Activated CD4-positive, alpha-beta memory T cell treated with anti-CD3 and anti-CD28 coated beads, Interleukin-2, amount 10 ng/mL, durations not matched to agents 7 days and 5 days (primary cell): ENCODE results near the gene ATPAF1. TPM values are rescaled to one million over a fixed set of nuclear protein-coding genes. Genes with fewer than 3 reads are reported as not detected.

Experiments
- CTCF ChIA-PET: fragments of 350-600 bp; sonication (Branson Sonifier 250); formaldehyde crosslinking; loops from one replicate; lab custom pipeline; 2021; ENCODE audit warnings: antibody characterized with exemption, inconsistent platforms; lab: Charles Lee
- POLR2A ChIA-PET: fragments of 350-600 bp; sonication (Branson Sonifier 250); formaldehyde crosslinking; loops from one replicate; lab custom pipeline; 2021; ENCODE audit warnings: antibody characterized with exemption; lab: Charles Lee
- DNase-seq: peaks from one replicate; pipeline ENCODE4 v3.0.0-alpha.2; 2020
- H3K27ac Mint-ChIP-seq: one replicate; pipeline ENCODE4 v1.8.0; 2021; ENCODE audit warnings: mild to moderate bottlenecking, mixed read lengths
- H3K27me3 Mint-ChIP-seq: one replicate; pipeline ENCODE4 v1.8.0; 2021; ENCODE audit warnings: mixed read lengths
- H3K36me3 Mint-ChIP-seq: one replicate; pipeline ENCODE4 v1.8.0; 2021; ENCODE audit warnings: low read depth, mixed read lengths
- H3K4me1 Mint-ChIP-seq: one replicate; pipeline ENCODE4 v1.8.0; 2021; ENCODE audit warnings: mixed read lengths
- H3K4me3 Mint-ChIP-seq: one replicate; pipeline ENCODE4 v1.8.0; 2021; ENCODE audit warnings: mild to moderate bottlenecking, mixed read lengths
- H3K9me3 Mint-ChIP-seq: one replicate; pipeline ENCODE4 v1.8.0; 2021; ENCODE audit warnings: mixed read lengths
- total RNA-seq, 2 experiments: library from RNA; stranded (reverse); gene quantifications; one replicate each; pipeline ENCODE4 v1.2.3, GENCODE V29; 2021

Gene ATPAF1
- total RNA-seq, 2 experiments from 2014 or later = 51.1 to 51.2 TPM

- Mint-ChIP-seq H3K36me3 (peaks cover 89% of the 10 kb centered on the region), H3K4me1 (peaks cover 70% of the 10 kb centered on the region), H3K27me3 (no peaks in the 10 kb centered on the region), H3K27ac (peak overlapping the region; percentile 58), H3K9me3 (peaks cover 11% of the 10 kb centered on the region), H3K4me3 (peak overlapping the region; percentile 17)
- CTCF ChIA-PET = interaction anchor here (0.7 kb wide), 1 partner anchor 56 kb away, joined by 4 read pairs; no protein-coding TSS in a partner anchor
- POLR2A ChIA-PET = interaction anchor here (3.2 kb wide), 1 partner anchor 10 kb away, joined by 17 read pairs; the partner anchor contains the start of gene MKNK1
- DNase-seq = no peak
These were observed 74.1 kb downstream of the ATPAF1 start for GRCh38 chr1:46594063-46594462.

- Mint-ChIP-seq H3K36me3 (peaks cover 89% of the 10 kb centered on the region), H3K4me1 (peaks cover 61% of the 10 kb centered on the region), H3K9me3 (peaks cover 14% of the 10 kb centered on the region), H3K27ac (no peak overlapping the region), H3K27me3 (no peaks in the 10 kb centered on the region), H3K4me3 (no peak overlapping the region)
- POLR2A ChIA-PET = interaction anchor here (2.0 kb wide), 1 partner anchor 11 kb away, joined by 6 read pairs; no protein-coding TSS in a partner anchor
- CTCF ChIA-PET = no interaction called here
- DNase-seq = no peak
These were observed 75.3 kb downstream of the ATPAF1 start for GRCh38 chr1:46592823-46593222.

GRCh38 chr1:46589529-46589928, 78.6 kb downstream of the ATPAF1 start:
- H3K9me3 Mint-ChIP-seq = peaks cover 14% of the 10 kb centered on the region
- peaks cover 88% of the 10 kb centered on the region for H3K36me3 Mint-ChIP-seq
- no peak overlapping the region for H3K4me3 Mint-ChIP-seq
- no peak for DNase-seq
- no peak overlapping the region for H3K27ac Mint-ChIP-seq
- CTCF ChIA-PET = interaction anchor here (0.5 to 1.5 kb wide), 2 partner anchors 13 to 18 kb away, joined by 3 to 4 read pairs; no protein-coding TSS in a partner anchor
- peaks cover 33% of the 10 kb centered on the region for H3K4me1 Mint-ChIP-seq
- POLR2A ChIA-PET = interaction anchor here (1.4 to 16.0 kb wide), 3 partner anchors 8 to 16 kb away, joined by 4 to 202 read pairs (median 5); partner anchors contain the start of gene MKNK1
- no peaks in the 10 kb centered on the region for H3K27me3 Mint-ChIP-seq

- Mint-ChIP-seq H3K27me3 (no peaks in the 10 kb centered on the region), H3K4me1 (peaks cover 36% of the 10 kb centered on the region), H3K9me3 (peaks cover 14% of the 10 kb centered on the region), H3K27ac (no peak overlapping the region), H3K4me3 (no peak overlapping the region), H3K36me3 (peaks cover 86% of the 10 kb centered on the region)
- POLR2A ChIA-PET = interaction anchor here (16.0 kb wide), 1 partner anchor 18 kb away, joined by 202 read pairs; the partner anchor contains the start of gene MKNK1
- DNase-seq = no peak
- CTCF ChIA-PET = no interaction called here
These were observed 81.1 kb downstream of the ATPAF1 start for GRCh38 chr1:46587069-46587468.

DNA sequence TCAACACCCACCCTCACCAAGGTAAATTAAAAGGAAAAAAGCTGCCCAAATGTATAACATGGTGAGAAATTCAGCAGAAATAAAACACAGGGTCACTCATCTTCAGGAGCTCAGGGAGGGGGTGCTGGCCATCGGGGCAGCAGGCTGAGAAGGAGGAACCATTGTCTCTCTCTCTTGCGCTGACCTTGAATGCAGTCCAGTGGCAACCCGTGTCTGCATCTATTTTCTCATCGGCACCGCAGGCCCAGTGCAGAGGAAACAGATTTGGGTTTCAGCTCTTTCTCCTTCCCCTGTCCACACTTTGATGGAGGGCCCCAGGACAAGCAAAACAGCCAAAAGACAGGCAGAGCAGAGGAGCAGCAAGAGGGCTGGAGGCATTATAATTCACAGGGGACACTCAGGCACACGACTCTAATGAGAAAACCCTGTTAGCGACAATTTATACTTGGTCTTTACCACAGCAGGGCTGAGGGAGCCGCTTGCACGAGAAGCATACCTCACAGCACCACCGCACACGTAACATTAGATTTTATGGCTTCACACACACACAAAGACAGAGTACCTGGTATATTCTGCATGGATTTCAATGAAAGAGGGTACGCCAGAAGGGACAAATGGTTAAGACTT, 82.7 kb downstream of the ATPAF1 start:
- Mint-ChIP-seq H3K4me3 (no peak overlapping the region), H3K27me3 (no peaks in the 10 kb centered on the region), H3K9me3 (peaks cover 14% of the 10 kb centered on the region), H3K36me3 (peaks cover 82% of the 10 kb centered on the region), H3K27ac (peak overlapping the region; percentile 19), H3K4me1 (peaks cover 41% of the 10 kb centered on the region)
- CTCF ChIA-PET = interaction anchor here (4.7 kb wide), 1 partner anchor 17 kb away, joined by 54 read pairs; the partner anchor contains the start of gene MKNK1
- DNase-seq = no peak
- POLR2A ChIA-PET = interaction anchor here (1.4 to 16.0 kb wide), 2 partner anchors 11 to 20 kb away, joined by 5 to 202 read pairs; partner anchors contain the start of gene MKNK1

DNA sequence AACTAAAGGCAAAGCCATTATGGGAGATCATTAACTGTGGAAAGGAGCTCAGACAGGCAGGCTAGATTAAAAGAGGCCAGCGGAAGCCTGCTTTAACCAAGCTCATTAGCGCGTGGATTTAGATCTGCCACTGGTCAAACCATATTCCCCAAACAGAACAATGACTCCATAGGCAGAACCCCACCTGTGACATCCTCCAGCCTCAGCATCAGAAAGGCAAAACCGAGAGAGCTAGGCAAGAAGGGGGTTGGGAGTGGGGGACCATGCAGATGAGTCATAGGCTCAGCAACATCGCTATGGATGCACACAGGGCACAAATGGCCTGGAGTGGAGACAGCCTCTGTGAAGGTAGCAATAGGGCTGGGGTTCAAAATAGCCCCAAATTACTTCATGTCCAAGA, 84.7 kb downstream of the ATPAF1 start:
- POLR2A ChIA-PET = interaction anchor here (1.3 to 16.0 kb wide), 5 partner anchors 12 to 136 kb away, joined by 3 to 202 read pairs (median 9); partner anchors contain the start of genes MKNK1 and MOB3C
- no peak for DNase-seq
- no peaks in the 10 kb centered on the region for H3K27me3 Mint-ChIP-seq
- H3K9me3 Mint-ChIP-seq = no peaks in the 10 kb centered on the region
- H3K27ac Mint-ChIP-seq = peak overlapping the region; percentile 99
- H3K4me3 Mint-ChIP-seq = no peak overlapping the region
- peaks cover 79% of the 10 kb centered on the region for H3K36me3 Mint-ChIP-seq
- peaks cover 49% of the 10 kb centered on the region for H3K4me1 Mint-ChIP-seq
- CTCF ChIA-PET = interaction anchor here (1.3 to 4.7 kb wide), 2 partner anchors 19 to 48 kb away, joined by 3 to 54 read pairs; partner anchors contain the start of gene MKNK1

DNA sequence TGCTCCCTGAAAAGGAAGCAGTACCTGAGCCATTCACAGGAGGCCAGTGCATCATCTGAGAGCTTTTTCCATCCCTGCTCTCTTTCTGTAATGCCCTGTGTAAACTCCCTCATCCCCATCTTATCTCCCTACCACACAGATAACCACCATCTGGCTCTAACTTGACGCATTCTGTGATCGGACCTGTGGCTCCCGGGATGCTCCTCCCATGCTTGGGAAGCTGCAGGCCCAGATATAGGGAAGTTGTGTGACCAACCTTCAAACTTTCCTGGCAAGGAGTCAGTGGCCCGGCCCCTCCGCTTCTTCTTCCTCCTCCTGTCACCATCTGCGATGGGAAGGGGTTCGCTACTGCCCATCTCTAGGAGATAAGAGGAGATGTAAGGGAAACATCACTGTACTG, 85.2 kb downstream of the ATPAF1 start:
- Mint-ChIP-seq H3K27ac (peak overlapping the region; percentile 99), H3K4me1 (peaks cover 51% of the 10 kb centered on the region), H3K9me3 (no peaks in the 10 kb centered on the region), H3K27me3 (no peaks in the 10 kb centered on the region), H3K36me3 (peaks cover 82% of the 10 kb centered on the region), H3K4me3 (no peak overlapping the region)
- POLR2A ChIA-PET = interaction anchor here (1.2 to 16.0 kb wide), 9 partner anchors 12 to 336 kb away, joined by 3 to 202 read pairs (median 6); partner anchors contain the start of genes MKNK1, MOB3C and RAD54L
- DNase-seq = no peak
- CTCF ChIA-PET = interaction anchor here (1.3 to 4.7 kb wide), 4 partner anchors 19 to 93 kb away, joined by 3 to 54 read pairs (median 6); partner anchors contain the start of genes MKNK1 and MOB3C

Other genes starting within 250 kb of the ATPAF1 start
- gene DMBX1, start 178.5 kb downstream of the ATPAF1 start, total RNA-seq = under 1 TPM; 0.30 to 0.38 TPM
- not detected for gene KNCN, start 116.7 kb downstream of the ATPAF1 start, total RNA-seq
- 10 to 100 TPM; 81.5 to 83.7 TPM for gene MKNK1, start 64.1 kb downstream of the ATPAF1 start, total RNA-seq
- 10 to 100 TPM; 23.2 to 23.8 TPM for gene MOB3C, start 51.6 kb downstream of the ATPAF1 start, total RNA-seq
- not detected for gene TEX38, start 3.5 kb upstream of the ATPAF1 start, total RNA-seq
- 10 to 100 TPM; 96.1 to 96.9 TPM for gene EFCAB14, start 50.8 kb upstream of the ATPAF1 start, total RNA-seq
- gene CYP4B1, start 130.7 kb upstream of the ATPAF1 start, total RNA-seq = not detected